HG03060 (cell line): ENCODE results near the gene SCN5A.

Experiments used
- ATAC-seq: cut with Tn5 transposase; IDR thresholded peaks from one replicate; pipeline ENCODE4 v1.9.1; 2021; ENCODE audit warnings: low read depth, moderate number of reproducible peaks; ENCODE audit not compliant: unreplicated experiment

SCN5A gene

DNA sequence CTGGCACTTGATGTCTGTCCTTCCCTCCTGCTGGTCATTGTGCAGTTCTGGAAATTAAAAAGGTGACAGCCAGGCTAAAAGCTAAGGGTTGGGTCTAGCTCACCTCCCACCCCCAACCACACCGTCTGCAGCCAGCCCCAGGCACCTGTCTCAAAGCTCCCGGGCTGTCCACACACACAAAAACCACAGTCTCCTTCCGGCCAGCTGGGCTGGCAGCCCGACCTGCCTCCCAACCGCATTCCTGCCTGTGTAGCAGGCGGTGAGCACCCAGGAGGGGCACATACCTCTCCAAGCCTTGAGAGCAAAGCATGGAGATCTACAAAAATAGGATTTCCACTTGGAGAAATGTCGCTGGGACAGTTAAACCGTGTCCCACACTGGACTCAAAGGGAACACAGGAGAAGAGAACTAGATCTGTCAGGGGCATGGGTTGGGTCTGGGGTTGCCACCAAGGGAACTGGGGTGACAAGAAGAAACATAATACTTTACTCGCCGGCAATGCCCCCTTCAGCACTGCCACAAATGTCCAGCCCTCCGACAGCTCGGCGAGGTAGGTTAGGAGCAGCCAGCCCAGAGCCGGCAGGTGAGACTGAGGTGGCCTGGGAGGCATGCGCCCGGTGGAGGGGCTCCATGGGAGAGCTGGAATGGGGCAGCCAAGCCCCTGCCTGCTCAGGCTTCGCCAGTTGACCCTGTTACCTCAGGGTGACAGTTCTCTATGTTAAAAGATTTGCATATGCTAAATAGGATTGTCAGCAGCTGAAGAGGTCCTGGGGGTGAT is 101.1 kb downstream of the SCN5A start:
- no peak for ATAC-seq

DNA sequence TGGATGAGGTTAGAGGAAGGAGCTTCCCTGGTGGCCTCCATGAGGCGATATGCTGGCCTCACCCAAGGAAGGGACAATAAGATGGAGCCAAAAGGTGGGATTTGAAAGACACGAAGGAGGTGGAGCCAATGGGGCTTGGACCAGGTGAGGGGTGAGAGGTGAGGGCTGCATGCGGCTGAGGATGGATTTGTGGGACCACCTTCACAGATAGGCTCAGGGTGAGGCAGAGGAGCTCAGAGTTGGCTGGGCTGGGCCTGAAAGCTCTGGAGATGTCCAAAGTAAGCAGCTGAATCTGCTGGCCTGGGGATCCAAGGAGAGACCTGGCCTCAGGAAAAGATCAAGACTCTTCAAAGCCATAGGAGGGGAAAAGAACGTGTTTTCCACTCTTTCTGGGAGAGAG is 103.5 kb downstream of the SCN5A start:
- ATAC-seq = no peak

DNA sequence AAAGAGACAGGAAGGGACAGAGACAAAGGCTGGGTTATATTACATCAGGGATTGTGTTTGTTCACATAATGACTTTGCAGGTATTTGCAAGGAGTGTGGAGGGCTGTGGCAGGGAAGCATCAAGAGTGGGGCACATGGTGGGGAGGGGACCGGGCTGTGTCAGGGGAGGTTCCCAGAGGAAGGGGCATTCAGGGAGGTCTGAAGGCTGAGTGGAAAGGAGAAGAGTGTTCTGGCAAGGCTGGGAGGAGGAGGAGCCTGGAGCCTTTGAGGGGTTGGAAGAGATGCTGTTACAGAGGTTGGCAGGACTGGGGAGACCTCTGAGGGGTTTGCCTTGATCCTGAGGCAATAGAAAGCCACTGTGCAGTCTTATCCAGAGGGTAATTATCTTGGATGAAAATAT is 103.9 kb downstream of the SCN5A start:
- no peak for ATAC-seq

DNA sequence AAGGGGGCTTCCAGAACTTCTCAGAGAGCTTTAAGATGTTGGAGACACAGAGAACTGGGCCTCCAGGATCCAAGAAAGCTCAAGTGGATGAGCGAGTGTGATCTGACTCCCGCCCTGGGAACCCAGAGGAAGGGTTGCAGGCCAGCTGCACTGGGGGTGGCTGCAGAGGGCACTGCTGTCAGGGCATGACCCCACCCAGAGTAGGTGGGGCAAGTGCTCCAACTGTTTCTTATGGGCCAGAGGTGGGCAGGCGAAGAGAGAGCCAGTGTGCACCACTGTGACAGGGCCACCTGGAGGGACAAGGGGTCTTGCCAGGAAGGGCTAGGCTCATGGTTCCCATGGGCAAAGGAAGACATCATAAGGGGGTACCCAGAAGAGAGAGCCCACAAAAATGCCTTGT is 104.6 kb downstream of the SCN5A start:
- ATAC-seq = no peak

DNA sequence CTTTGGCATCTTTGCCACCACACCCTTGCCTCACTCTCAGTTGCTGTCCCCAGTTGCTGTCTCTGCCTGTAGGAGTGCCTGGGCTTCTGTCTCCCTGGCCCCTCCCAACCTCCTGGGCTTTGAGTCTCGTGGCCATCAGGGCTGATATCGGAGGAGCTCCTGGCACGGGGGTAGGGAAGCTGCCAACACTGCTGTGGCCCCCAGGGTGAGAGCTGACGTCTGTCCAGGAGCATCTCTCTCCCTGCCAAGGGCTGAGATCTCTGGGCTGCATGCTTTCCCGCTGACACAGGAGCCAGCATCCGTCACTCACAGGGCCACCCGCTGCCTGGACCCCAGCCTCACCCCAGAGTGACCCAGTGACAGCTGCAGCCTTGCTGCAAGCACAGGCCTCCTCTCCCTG is 105.9 kb downstream of the SCN5A start:
- no peak for ATAC-seq

DNA sequence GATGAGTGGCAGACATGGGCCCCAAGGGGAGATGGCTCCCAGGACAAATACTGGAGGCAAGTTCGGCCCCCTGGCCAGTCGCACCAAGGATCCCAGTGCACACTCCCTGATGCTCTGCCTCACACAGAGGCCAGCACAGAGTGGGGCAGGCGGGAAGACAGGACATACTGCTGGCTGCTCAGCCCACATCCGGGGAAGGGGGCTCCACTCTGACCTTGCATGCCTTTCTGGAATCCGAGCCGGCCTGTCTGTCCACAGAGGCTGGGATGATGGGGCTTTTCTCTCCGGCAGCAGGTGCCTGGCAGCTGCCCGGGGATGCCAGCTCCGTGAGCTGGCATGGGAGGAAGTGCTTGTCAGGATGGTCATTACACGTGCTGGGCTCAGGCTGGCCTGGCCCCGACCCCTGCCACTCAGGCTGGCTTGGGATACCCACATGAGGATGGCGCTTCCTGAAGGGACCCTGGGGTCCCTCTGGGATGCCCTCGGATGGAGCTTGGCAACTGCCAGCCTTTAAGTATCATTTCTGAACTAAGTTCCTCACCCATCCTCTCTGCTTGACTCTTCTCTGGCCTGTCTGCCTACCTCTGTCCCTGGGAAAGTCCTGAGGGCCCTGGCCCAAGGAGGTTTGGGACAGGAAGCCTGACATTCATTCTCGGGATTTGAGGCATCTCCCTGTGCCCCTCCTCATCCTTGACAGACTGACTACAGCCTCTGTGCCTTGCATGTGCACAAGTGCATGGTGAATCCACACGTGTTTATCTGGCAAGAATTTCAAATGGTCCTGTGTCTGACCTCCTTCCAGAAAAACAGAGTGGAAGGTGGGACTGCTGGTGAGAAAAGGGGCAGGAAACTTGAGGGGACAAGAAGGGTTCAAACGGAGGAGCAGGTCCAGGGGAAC is 106.8 kb downstream of the SCN5A start:
- ATAC-seq = no peak

DNA sequence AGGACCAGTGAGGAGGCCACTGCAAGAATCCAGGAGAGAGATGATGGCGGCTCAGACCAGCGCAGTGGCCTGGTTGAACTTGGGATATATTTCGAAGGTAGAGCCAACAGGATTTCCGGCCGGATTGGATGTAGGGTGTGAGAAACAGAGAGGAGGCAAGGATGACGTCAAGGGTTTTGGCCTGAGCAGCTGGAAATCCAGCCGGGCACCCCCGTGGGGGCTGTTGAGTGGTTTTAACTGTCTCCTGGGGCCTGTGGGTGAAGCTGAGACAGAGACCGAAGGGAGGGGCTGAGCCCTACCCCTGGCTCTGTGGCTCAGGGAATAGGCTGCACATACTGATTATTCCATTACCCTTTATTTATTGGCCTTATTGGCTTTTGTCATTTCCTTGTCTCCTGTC is 107.7 kb downstream of the SCN5A start:
- ATAC-seq = no peak

DNA sequence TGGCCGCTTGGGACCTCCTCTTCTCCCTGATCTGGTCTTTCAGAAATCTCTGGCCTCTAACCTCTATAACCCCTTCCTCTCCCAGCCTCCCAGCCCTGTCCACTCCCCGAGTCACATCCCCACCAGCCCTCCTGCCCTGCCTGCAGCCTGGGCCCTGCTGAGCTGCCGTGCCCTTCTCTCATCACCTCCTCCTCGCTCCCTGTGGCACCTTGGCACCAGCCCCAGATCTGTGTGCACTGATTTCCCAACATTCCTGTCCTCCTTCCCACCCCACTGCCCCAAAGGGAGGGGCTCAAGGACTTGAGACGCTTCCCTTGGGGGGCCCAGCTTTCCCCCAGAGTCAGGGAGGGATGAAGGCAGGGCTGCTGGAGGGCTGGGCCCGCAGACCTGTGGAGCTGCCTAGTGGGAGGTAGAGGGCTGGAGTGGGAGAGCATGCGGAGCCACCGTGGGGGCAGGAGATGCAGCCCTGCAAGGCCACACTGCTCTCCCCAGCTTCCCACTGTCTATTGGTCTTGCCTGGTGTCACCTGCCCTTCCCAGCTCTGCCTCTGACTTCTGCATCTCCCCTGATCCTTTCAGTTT is 110.6 kb downstream of the SCN5A start:
- no peak for ATAC-seq

DNA sequence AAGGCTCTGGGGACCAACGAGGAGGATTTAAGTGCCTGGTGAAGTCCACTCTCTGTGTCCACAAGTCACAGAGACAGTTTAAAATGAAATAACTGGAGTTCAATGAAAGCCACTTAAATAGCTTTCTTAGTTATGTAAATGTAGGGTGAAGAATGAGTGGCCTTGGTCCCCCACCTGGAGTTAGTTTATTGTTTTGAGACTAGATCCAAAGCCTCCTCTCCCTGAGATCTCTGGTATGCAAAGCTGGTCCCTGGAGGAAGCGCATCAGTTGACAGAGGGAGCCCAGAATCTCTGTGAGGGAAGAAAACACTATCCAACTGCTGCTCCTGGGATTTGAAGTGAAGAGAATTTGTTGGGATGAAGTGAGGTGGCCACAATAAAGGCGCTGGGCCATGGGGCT is 112.8 kb downstream of the SCN5A start:
- ATAC-seq = no peak

DNA sequence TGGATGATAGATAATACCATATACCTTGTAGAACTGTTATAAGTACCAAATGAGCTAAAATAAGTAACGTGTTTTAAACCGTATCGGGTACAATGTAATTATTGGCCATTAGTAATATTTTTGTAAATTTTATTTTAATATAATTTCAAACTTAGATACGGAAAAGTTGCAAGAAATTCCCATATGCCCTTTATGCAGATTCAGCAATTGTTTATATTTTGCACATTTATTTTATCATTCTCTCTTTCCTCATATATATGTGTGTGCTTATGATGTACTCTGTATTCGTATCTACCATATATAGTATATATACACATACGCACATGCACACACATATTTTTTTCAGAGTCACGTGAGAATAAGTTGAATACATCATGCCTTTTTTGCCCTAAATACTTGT is 114.9 kb downstream of the SCN5A start:
- ATAC-seq = no peak

DNA sequence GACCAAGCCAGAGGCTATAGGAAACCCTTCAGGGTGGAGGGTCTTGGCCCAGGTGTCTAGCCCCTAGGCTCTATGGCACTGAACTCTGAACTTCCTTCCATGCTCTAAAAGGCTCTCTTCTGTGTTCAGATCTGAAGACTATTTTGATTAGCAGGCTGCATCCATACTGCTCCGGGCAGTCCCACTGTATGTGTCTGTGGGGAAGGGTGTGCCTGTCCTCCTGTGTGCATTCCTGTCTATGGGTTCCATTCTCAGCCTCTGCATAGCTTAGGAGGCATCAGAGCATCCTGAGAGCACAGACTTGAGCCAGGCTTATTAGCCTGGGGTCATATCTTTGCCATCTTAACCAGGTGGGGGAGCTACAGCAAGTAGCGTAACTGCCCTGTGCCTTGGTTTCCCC is 115.3 kb downstream of the SCN5A start:
- ATAC-seq = no peak

DNA sequence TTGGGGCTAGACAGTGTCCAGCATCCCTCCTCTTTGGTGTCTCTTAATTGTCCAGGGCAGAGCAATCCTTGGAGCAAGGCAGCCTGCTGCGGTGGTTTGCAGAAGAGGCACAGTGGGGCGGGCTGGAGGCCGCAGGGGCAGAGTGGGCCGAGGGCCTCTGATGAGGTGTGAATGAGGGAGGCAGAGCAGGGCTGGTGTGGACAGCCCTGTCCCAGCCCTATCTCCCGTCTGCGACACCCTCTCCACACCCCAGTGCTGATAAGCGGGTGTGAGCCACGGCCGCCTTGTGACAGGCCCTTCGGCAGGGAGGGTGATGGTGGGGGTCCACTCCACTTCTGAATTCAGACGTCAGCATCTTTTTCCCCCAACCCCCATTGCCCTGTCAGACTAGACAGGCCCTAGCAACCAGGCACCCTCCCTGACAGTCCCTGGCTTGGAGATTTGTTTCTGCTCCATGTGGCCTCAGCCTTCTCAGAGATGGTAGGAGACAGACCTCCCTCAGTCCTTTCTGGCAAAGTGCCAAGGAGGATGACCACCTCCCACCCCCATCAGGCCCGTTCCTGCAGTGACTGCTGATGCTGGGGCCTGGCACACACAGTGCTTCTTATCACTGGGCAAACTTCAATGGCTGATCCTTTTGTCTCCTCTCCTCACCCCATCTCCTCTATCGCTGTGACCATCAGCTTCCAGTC is 116.1 kb downstream of the SCN5A start:
- ATAC-seq = no peak

DNA sequence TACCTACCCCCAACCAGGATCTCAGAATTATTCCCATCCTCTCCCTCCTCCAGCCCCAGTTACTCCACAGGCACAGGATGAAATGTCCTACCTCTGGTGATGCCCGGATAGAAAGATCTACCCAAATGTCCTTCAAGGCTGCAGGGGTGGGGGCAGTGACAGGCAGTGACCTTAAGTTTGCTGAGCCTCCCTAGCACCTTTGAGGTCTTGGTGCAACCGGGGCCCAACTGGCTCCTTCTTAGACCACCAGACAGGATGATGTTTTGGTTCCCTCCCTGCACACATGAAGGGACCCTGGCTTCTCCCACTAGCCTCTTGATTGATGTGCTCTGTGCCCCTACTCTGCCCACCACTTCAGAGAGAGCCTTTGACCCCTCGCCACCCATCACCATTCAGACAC is 117.0 kb downstream of the SCN5A start:
- no peak for ATAC-seq

DNA sequence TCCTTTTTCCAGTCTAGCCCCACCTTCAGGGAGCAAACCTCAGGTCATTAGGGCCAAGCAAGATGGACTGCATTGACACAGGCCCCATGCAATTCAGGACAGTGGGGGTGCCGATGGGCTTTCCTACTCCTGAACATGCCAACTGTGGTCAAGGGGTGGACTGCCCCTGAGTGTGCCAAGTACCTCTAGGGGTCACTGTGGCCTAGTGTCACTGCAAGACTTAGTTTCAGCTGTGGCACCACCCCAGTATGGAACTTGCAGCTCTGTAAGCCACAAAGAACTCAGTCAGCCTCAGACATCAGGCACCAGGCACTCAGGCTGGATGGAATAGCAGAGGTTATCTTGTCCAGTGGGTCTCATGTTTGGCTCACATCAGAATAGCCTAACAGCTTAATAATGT is 121.0 kb downstream of the SCN5A start:
- no peak for ATAC-seq

DNA sequence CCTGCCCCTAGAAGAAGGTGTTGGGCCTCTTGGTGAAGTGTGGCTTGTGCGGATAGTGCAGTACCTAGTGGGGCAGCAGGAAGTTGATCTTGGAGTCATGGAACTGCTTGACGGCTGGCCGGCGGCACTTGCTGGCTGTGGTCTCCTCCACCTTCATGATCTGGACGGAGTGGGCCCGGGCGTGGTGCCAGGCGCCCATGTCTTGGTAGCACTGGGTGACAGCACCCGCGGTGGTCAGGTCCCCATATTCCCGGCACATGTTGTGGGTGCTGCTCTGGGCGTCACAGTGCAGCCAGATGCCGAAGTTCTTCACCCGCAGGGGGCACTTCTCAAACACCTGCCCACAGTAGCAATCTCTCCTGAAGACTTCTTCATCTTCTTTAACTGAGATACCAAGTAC is 122.7 kb downstream of the SCN5A start:
- no peak for ATAC-seq

DNA sequence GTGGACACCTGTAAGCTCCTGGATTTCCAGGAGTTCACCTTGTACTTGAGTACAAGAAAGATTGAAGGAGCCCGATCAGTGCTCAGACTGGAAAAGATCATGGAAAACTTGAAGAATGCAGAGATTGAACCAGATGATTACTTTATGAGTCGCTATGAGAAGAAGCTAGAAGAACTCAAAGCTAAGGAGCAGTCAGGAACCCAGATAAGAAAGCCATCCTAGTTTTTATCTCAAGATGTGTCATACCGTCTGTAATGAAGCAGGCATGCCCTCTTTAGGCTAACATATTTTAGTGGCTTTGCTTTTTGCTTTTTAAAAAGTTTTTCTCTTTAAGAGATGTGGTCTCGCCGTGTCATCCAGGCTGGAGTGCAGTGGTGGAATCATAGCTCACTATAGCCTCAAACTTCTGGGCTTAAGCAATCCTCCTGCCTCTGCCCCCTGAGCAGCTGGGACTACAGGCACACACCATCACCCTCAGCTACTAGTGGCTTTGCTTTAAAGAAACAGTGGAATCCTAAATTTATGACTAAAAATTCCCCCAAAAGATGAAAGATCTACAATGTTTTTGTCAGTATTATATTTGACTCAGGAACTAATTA is 125.2 kb downstream of the SCN5A start:
- no peak for ATAC-seq

DNA sequence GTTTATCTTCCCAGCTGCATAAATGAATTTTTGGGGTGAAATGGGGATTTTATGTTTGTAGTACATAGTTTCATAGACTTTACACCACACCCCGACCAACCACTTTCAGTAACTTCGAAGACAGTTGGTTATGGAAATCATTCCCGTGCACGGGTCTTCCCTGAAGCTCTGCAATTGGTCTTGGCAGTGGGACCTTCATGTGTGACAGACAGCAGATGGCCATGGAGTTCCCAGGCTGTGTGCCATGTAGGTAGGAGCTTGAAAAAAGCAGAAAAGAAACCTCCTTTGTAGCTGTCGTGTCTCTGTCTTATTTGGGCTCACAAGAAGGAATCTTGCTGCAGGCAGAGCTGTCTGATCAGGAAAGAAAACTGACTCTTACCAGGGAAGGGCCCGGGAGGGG is 127.5 kb downstream of the SCN5A start:
- no peak for ATAC-seq

DNA sequence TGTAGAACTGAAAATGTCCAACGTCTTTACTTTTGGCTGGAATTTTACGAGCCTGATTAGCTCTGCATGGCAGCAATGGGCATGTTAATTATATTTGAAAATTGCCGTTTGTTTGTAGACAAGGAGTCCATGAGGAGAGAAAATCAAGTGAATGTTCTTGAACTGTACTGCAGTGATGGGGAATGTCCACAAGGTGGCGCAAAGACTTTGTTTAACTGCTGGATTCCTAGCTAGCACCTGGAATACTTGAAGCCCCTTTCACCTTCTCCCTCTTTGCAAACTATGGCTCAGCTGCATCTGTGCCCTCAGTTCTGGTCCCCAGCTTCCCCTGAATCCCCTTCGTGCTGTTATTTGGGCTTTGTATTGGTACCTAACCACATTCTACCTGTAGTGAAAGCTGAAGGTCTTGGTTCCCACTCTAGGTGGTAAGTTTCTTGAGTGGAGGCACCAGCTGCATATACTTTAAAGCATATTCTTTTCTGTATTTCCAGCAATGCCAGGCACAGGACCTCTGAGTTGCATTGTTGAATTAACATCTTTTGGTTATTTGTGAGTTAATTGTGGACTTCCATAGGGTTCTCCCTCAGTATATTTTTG is 128.0 kb downstream of the SCN5A start:
- no peak for ATAC-seq

DNA sequence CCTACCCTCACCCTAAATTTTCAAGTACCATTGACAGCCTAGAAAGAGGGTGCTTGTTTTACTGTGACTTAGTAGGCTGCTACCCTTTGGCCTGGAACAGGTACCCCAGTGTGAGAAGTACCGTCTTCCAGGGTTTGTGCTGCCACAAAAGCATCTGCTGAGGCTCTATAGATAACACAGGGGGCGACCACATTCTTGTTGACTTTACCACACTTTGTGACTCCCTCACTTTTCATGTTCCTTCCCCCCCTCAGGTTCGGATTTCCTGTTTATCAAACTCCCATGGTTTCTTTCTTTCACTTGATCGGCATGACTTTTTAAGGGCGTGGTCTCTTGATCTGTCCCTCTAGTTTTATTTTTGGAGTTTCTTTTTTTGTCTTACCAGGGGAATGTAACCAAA is 129.8 kb downstream of the SCN5A start:
- no peak for ATAC-seq

DNA sequence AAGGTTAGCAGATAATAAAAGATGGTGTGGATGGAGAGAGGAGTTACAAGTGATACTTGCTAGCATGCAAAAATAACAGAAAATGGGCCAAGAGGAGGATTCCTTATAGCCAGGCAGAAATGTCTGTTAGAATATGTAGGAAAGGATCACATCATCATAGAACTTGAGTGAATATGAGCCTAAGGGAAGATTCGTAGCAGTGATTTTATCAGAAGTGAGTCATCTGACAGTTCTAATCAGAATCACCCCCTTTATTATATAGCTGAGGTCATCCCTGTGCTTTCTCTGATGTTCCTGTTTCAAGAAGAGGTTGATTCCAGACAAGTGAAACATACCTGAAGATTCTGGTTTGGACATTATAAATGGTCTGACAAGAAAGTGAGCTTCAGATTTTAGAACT is 130.5 kb downstream of the SCN5A start:
- ATAC-seq = no peak
